Activated CD8-positive, alpha-beta T cell treated with anti-CD3 and anti-CD28 coated beads for 36 hours (primary cell): ENCODE results near the gene DCT. TPM values are rescaled to one million over a fixed set of nuclear protein-coding genes. Genes with fewer than 3 reads are reported as not detected.

Experiments used
- ATAC-seq: fragments of 200-7000 bp; cut with Tn5 transposase; one replicate; pipeline ENCODE4 v1.10.0; 2021; ENCODE audit warnings: mild to moderate bottlenecking, moderate library complexity
- CTCF ChIA-PET: fragments of 350-600 bp; sonication (Branson Sonifier 250); formaldehyde crosslinking; loops from one replicate; lab custom pipeline; 2021; ENCODE audit warnings: antibody characterized with exemption; lab: Charles Lee
- POLR2A ChIA-PET: fragments of 350-600 bp; sonication (Branson Sonifier 250); formaldehyde crosslinking; loops from one replicate; lab custom pipeline; 2021; ENCODE audit warnings: antibody characterized with exemption; lab: Charles Lee
- DNase-seq: peaks from one replicate; pipeline ENCODE4 v3.0.0-alpha.2; 2020
- H3K27ac Mint-ChIP-seq: one replicate; pipeline ENCODE4 v1.8.0; 2021; ENCODE audit warnings: mild to moderate bottlenecking, mixed read lengths
- H3K27me3 Mint-ChIP-seq: one replicate; pipeline ENCODE4 v1.8.0; 2021; ENCODE audit warnings: mixed read lengths
- H3K36me3 Mint-ChIP-seq: one replicate; pipeline ENCODE4 v1.8.0; 2021; ENCODE audit warnings: low read depth, mixed read lengths
- H3K4me1 Mint-ChIP-seq: one replicate; pipeline ENCODE4 v1.8.0; 2021; ENCODE audit warnings: low read depth, mixed read lengths
- H3K4me3 Mint-ChIP-seq: one replicate; pipeline ENCODE4 v1.8.0; 2021; ENCODE audit warnings: mild to moderate bottlenecking, moderate library complexity, mixed read lengths
- H3K9me3 Mint-ChIP-seq: one replicate; pipeline ENCODE4 v1.8.0; 2021; ENCODE audit warnings: mixed read lengths
- CTCF ChIP-seq: fragments of 200-600 bp; IDR thresholded peaks from one replicate; pipeline ENCODE4 v1.8.0; 2022; ENCODE audit warnings: antibody characterized with exemption, mild to moderate bottlenecking
- intact Hi-C: fragments of 100-400 bp; cut with micrococcal nuclease; formaldehyde crosslinking; loops from one replicate; pipeline ENCODE4 v1.10.0; 2022
- total RNA-seq, 2 experiments: library from RNA; stranded (reverse); gene quantifications; one replicate each; pipeline ENCODE4 v1.2.3, GENCODE V29; 2021

DCT gene
- total RNA-seq, 2 experiments from 2014 or later = 0.07 TPM; not detected in 1

GRCh38 chr13:94516456-94516855, 37.0 kb upstream of the DCT start:
- POLR2A ChIA-PET = no interaction called here
- H3K36me3 Mint-ChIP-seq = no peaks in the 10 kb centered on the region
- no peak overlapping the region for H3K27ac Mint-ChIP-seq
- no peak overlapping the region for H3K4me3 Mint-ChIP-seq
- ATAC-seq (no peak), DNase-seq (no peak)
- CTCF ChIA-PET = no interaction called here
- TF ChIP-seq CTCF = no peak
- intact Hi-C loops = no loop called here
- no peaks in the 10 kb centered on the region for H3K4me1 Mint-ChIP-seq
- H3K27me3 Mint-ChIP-seq = peaks cover 1% of the 10 kb centered on the region
- H3K9me3 Mint-ChIP-seq = peaks cover 2% of the 10 kb centered on the region

DNA sequence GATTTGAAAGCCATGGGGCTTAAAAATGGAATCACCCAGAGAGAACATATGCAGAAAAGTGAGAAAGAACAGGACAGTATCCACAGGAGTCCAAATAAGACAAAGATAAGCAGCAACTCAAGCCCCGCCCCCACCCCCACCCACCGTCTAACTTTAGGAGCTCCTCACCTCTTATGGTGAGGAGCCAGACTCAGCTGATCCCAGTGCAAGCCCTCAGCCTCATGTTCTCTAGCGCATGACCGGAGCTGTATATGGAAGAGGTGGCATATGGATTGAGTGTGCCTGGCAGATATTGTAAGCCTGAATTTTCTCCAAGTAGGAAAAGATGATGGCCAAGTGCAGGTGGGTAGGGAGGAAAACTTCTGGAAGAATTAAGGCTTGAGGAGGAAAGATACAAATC, 36.4 kb upstream of the DCT start:
- peaks cover 2% of the 10 kb centered on the region for H3K9me3 Mint-ChIP-seq
- H3K4me3 Mint-ChIP-seq = no peak overlapping the region
- peaks cover 1% of the 10 kb centered on the region for H3K27me3 Mint-ChIP-seq
- no peak overlapping the region for H3K27ac Mint-ChIP-seq
- no peak for TF ChIP-seq CTCF
- CTCF ChIA-PET = interaction anchor here (1.0 kb wide), 1 partner anchor 35 kb away, joined by 3 read pairs; no protein-coding TSS in a partner anchor
- H3K36me3 Mint-ChIP-seq = no peaks in the 10 kb centered on the region
- no peak for DNase-seq
- intact Hi-C loops = no loop called here
- H3K4me1 Mint-ChIP-seq = no peaks in the 10 kb centered on the region
- POLR2A ChIA-PET = no interaction called here
- no peak for ATAC-seq

DNA sequence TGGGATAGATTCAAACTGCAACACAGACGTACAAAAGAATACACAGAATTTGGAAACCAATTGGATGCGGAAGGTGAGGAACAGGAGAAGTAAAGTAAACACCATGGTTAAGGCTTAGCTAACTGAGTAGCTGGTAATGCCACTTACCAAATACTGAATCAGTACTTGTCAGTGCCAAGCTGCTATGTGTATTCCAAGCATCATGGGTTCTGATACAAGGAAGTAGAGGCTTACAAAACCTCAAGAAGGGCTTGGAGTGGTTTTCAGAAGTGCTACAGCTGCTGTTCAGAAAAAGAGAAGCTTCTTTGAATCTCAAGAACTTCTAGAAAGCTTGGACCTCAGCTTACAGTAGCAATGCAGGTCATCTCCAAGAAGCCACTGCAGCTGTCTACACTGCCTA, 35.9 kb upstream of the DCT start:
- Mint-ChIP-seq H3K27me3 (peaks cover 5% of the 10 kb centered on the region), H3K27ac (no peak overlapping the region), H3K4me3 (no peak overlapping the region), H3K36me3 (no peaks in the 10 kb centered on the region), H3K4me1 (no peaks in the 10 kb centered on the region), H3K9me3 (peaks cover 2% of the 10 kb centered on the region)
- DNase-seq (no peak), ATAC-seq (no peak)
- POLR2A ChIA-PET = no interaction called here
- TF ChIP-seq CTCF = no peak
- CTCF ChIA-PET = interaction anchor here (1.0 kb wide), 1 partner anchor 35 kb away, joined by 3 read pairs; no protein-coding TSS in a partner anchor
- intact Hi-C loops = no loop called here

DNA sequence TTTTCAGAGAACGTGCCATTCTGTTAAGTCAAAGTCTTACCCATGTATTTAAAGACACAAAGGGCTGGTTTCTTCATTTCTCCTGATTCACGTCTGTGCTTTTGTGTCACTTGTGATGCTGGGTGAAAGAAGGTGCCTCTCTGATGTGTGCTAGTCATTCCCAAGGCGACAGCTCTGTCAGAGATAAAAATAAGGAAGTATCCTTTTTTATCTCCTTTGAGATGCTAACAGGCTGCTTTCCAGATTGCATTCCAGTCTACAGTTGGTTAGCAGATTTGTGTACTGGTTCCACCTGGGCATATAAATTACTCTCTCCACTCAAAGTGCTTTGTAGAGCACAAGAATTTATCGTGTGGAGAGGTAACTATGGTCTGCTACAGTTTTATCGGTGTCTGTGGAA, 33.5 kb upstream of the DCT start:
- no peak for ATAC-seq
- CTCF ChIA-PET = no interaction called here
- H3K4me3 Mint-ChIP-seq = no peak overlapping the region
- DNase-seq = no peak
- peaks cover 5% of the 10 kb centered on the region for H3K9me3 Mint-ChIP-seq
- H3K27me3 Mint-ChIP-seq = peaks cover 5% of the 10 kb centered on the region
- no peak overlapping the region for H3K27ac Mint-ChIP-seq
- H3K4me1 Mint-ChIP-seq = peaks cover 6% of the 10 kb centered on the region
- no peak for TF ChIP-seq CTCF
- POLR2A ChIA-PET = no interaction called here
- no peaks in the 10 kb centered on the region for H3K36me3 Mint-ChIP-seq
- intact Hi-C loops = no loop called here

- intact Hi-C loops = no loop called here
- POLR2A ChIA-PET = no interaction called here
- no peak overlapping the region for H3K4me3 Mint-ChIP-seq
These were observed 26.2 kb upstream of the DCT start for GRCh38 chr13:94505730-94506129.

More at GRCh38 chr13:94505730-94506129, 26.2 kb upstream of the DCT start:
- Mint-ChIP-seq H3K4me1 (peaks cover 11% of the 10 kb centered on the region), H3K36me3 (no peaks in the 10 kb centered on the region), H3K9me3 (peaks cover 4% of the 10 kb centered on the region), H3K27ac (no peak overlapping the region), H3K27me3 (peaks cover 4% of the 10 kb centered on the region)
- ATAC-seq = no peak
- CTCF ChIA-PET = interaction anchor here (0.6 kb wide), 1 partner anchor 26 kb away, joined by 4 read pairs; no protein-coding TSS in a partner anchor
- no peak for DNase-seq
- TF ChIP-seq CTCF = no peak
